MM.1S (cell line): ENCODE measurements around the gene FAM219A.

Experiments used
- EZH2 ChIP-seq: fragments of 300-600 bp; sonication (generic); optimal IDR thresholded peaks from 2 replicates; pipeline ENCODE3; 2017; ENCODE audit warnings: low read depth, mild to moderate bottlenecking, antibody characterized with exemption, low read length, mixed read lengths
- EZH2phosphoT487 ChIP-seq: fragments of 300-600 bp; sonication (generic); IDR thresholded peaks from 2 replicates; pipeline ENCODE4 v1.6.1; 2018; ENCODE audit warnings: antibody characterized with exemption, low read length

- TF ChIP-seq EZH2 (no peak), EZH2phosphoT487 (no peak)
Observed at GRCh38 chr9:34456746-34457145, 1.6 kb downstream of the FAM219A start.
